ENCODE data around the gene CNTN4. TPM values are rescaled to one million over a fixed set of nuclear protein-coding genes. Genes with fewer than 3 reads are reported as not detected.

CNTN4 gene
- polyA plus RNA-seq, 1 donor (not counting 4 experiments of a cell fraction or from before 2014, with no cell fraction given), result not detected

DNA sequence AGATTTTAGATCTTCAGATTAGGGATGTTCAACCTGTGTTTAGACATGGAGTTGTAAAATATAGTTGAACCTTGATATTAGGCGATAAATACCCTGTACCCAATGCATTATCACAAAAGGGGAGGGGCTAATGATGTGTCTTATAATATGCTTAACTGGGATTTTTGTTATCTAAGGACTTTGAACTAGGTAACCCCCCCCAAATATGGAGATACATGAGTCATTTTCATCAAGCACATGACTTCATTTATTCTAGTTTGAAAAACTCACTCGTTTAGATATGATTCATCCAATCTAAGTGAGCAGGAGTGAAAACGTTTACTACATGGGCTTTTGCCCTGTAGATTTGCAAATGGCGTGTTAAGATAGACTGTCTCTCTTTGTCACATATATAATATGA lies 799.2 kb downstream of the CNTN4 start:
- Histone ChIP-seq H3K4me3 (ENCODE audit: control insufficient read depth in 2 of 3, extremely low read depth in 1 of 3, insufficient read depth in 2 of 3, low read depth in 1 of 3, low read length in 3 of 3) (no peak overlapping the region), H3K27ac (ENCODE audit: control insufficient read depth, insufficient read depth, low read length) (no peak overlapping the region), H3K9me3 (ENCODE audit: control insufficient read depth, low read depth, low read length) (no peaks in the 10 kb centered on the region), H3K9ac (ENCODE audit: control insufficient read depth, extremely low read depth, insufficient read depth, low read length) (no peak overlapping the region), H2AFZ (ENCODE audit: control insufficient read depth, low read length) (no peak overlapping the region), H3K4me1 (ENCODE audit: control insufficient read depth, extremely low read depth, insufficient read depth, low read length) (no peaks in the 10 kb centered on the region), H3K9me1 (ENCODE audit: control insufficient read depth, extremely low read depth, insufficient read depth, low read length) (no peaks in the 10 kb centered on the region), H3K79me2 (ENCODE audit: control insufficient read depth, insufficient read depth, low read length) (no peaks in the 10 kb centered on the region), H4K20me1 (ENCODE audit: control insufficient read depth, extremely low read depth, insufficient read depth, low read length) (no peaks in the 10 kb centered on the region), H3K4me2 (ENCODE audit: control insufficient read depth, extremely low read depth, insufficient read depth, low read depth, low read length) (no peak overlapping the region), H3K36me3 (ENCODE audit: control insufficient read depth in 2 of 2, extremely low read depth in 1 of 2, insufficient read depth in 2 of 2, low read length in 2 of 2) (no peaks in the 10 kb centered on the region), H3K27me3 (ENCODE audit: control insufficient read depth, extremely low read depth, insufficient read depth, low read length) (no peaks in the 10 kb centered on the region)
- no peak for FAIRE-seq
- dilution Hi-C loops (cut with MboI; ENCODE audit: extremely low pct_ligation_motif_present, low sequenced_read_pairs), result no loop called here
- TF ChIP-seq, protein P1, sequence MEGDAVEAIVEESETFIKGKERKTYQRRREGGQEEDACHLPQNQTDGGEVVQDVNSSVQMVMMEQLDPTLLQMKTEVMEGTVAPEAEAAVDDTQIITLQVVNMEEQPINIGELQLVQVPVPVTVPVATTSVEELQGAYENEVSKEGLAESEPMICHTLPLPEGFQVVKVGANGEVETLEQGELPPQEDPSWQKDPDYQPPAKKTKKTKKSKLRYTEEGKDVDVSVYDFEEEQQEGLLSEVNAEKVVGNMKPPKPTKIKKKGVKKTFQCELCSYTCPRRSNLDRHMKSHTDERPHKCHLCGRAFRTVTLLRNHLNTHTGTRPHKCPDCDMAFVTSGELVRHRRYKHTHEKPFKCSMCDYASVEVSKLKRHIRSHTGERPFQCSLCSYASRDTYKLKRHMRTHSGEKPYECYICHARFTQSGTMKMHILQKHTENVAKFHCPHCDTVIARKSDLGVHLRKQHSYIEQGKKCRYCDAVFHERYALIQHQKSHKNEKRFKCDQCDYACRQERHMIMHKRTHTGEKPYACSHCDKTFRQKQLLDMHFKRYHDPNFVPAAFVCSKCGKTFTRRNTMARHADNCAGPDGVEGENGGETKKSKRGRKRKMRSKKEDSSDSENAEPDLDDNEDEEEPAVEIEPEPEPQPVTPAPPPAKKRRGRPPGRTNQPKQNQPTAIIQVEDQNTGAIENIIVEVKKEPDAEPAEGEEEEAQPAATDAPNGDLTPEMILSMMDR (optimal IDR thresholded peaks at IDR 0.05 in 1 of 3, IDR thresholded peaks at IDR 0.05 in 1 of 3, conservative IDR thresholded peaks at IDR 0.05 in 1 of 3; ENCODE audit: extremely low read depth in 1 of 3, insufficient read depth in 2 of 3, low read length in 3 of 3), result no peak
- no peak for TF ChIP-seq EZH2 (IDR thresholded peaks at IDR 0.05; ENCODE audit: low read length)
- no peak for DNase-seq (ENCODE audit: low read depth, low spot score)

DNA sequence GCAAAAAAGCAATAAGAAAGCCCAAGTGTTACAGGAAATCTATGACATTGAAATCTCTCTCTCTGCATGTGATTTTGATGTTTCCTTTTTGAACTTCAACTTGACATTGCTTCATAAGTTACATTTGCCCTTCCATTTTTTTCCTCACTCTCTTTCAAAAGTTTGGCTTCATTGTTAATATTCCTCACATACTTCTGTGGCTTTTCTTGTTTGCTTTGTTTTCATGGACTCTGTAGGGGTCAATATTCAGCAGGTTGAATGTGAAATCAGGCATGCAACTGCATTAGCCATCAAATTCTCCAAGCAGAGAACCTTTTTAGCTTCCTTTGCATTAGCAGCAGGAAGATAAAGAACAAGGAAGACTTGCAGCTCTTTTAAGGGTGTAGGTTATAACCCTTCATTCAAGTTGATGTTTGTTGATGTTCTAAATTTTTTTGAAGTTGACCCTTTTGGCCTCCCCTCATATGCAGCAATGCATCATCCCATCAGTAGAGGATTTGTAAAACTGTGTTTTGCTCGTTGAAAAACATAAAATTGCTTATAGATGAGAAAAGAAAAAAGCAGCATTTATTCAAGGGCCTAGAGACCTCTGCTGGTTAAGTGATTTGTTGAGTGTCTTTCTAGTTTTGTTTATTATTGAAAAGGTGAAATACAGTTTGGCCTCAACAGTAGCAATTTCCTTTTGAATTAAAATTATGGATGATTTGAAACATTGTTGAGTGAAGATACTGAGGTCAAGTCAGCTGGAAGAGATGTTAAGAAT lies 800.1 kb downstream of the CNTN4 start:
- Histone ChIP-seq H3K4me3 (ENCODE audit: control insufficient read depth in 2 of 3, extremely low read depth in 1 of 3, insufficient read depth in 2 of 3, low read depth in 1 of 3, low read length in 3 of 3) (no peak overlapping the region), H3K36me3 (ENCODE audit: control insufficient read depth in 2 of 2, extremely low read depth in 1 of 2, insufficient read depth in 2 of 2, low read length in 2 of 2) (no peaks in the 10 kb centered on the region), H4K20me1 (ENCODE audit: control insufficient read depth, extremely low read depth, insufficient read depth, low read length) (no peaks in the 10 kb centered on the region), H3K4me1 (ENCODE audit: control insufficient read depth, extremely low read depth, insufficient read depth, low read length) (no peaks in the 10 kb centered on the region), H3K27me3 (ENCODE audit: control insufficient read depth, extremely low read depth, insufficient read depth, low read length) (no peaks in the 10 kb centered on the region), H3K9me1 (ENCODE audit: control insufficient read depth, extremely low read depth, insufficient read depth, low read length) (no peaks in the 10 kb centered on the region), H3K79me2 (ENCODE audit: control insufficient read depth, insufficient read depth, low read length) (no peaks in the 10 kb centered on the region), H3K4me2 (ENCODE audit: control insufficient read depth, extremely low read depth, insufficient read depth, low read depth, low read length) (no peak overlapping the region), H2AFZ (ENCODE audit: control insufficient read depth, low read length) (no peak overlapping the region), H3K9me3 (ENCODE audit: control insufficient read depth, low read depth, low read length) (no peaks in the 10 kb centered on the region), H3K9ac (ENCODE audit: control insufficient read depth, extremely low read depth, insufficient read depth, low read length) (no peak overlapping the region), H3K27ac (ENCODE audit: control insufficient read depth, insufficient read depth, low read length) (no peak overlapping the region)
- dilution Hi-C loops (cut with MboI; ENCODE audit: extremely low pct_ligation_motif_present, low sequenced_read_pairs), result no loop called here
- DNase-seq (ENCODE audit: low read depth, low spot score) (no peak), FAIRE-seq (no peak)
- TF ChIP-seq, protein P1 (optimal IDR thresholded peaks at IDR 0.05 in 1 of 3, IDR thresholded peaks at IDR 0.05 in 1 of 3, conservative IDR thresholded peaks at IDR 0.05 in 1 of 3; ENCODE audit: extremely low read depth in 1 of 3, insufficient read depth in 2 of 3, low read length in 3 of 3), result no peak
- TF ChIP-seq EZH2 (IDR thresholded peaks at IDR 0.05; ENCODE audit: low read length), result no peak

Measured in keratinocyte (primary cell).